ES-I3 (cell line): ENCODE results near the gene EMB.
"Not testable (repeated sequence)": the region's sequence is repeated elsewhere in the genome, so short reads cannot be mapped to it uniquely, and the experiment has no call there.

Experiments used
- H3K36me3 ChIP-seq: 2 replicates; pipeline ENCODE4 v1.6.1; 2013; ENCODE audit warnings: mild to moderate bottlenecking, low read length, control low read depth, moderate library complexity; ENCODE audit not compliant: insufficient read depth
- H3K4me1 ChIP-seq: 2 replicates; pipeline ENCODE4 v1.6.1; 2013; ENCODE audit warnings: mild to moderate bottlenecking, control low read depth, low read length; ENCODE audit not compliant: insufficient read depth
- H3K9ac ChIP-seq: 2 replicates; pipeline ENCODE4 v1.6.1; 2013; ENCODE audit warnings: low read depth, mild to moderate bottlenecking, low read length, moderate library complexity
- H3K9me3 ChIP-seq: 2 replicates; pipeline ENCODE4 v1.6.1; 2013; ENCODE audit warnings: mild to moderate bottlenecking, low read length, moderate library complexity; ENCODE audit not compliant: control insufficient read depth, insufficient read depth

Gene EMB

DNA sequence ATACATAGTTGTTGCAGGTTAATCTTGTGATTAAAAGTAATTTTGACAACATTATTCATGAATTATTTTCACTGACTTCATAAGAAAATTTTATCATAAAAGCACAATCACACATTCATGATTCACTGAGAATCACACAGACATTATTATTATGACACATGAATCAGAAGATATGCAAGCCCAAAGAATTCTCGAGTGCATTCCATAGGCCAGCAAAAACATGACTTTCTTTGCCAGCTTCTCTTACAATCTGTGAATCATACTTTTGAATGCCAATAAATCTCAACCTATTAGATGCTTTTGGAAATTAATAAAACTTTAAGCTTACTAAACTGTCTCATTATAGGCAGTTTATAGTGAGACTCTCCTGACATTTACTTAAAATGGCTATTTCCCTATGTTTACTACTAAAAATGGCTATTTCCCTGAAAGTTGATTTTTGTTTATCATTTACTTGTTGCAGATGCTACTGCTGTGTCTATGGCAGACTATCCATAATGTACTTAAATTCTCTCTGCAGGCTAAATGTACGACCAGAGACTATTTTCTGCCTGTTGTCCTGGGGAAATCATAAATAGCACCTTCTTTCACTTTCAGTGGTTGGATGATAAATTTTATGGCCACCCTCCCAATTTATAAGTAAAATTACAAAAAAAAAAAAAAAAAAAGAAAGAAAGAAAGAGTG is 47.0 kb downstream of the EMB start:
- not testable (repeated sequence) for H3K9ac ChIP-seq, H3K4me1 ChIP-seq, H3K9me3 ChIP-seq, H3K36me3 ChIP-seq

- not testable (repeated sequence) for H3K4me1 ChIP-seq, H3K36me3 ChIP-seq, H3K9me3 ChIP-seq, H3K9ac ChIP-seq
Measured at GRCh38 chr5:50392289-50392688, 48.8 kb downstream of the EMB start.

DNA sequence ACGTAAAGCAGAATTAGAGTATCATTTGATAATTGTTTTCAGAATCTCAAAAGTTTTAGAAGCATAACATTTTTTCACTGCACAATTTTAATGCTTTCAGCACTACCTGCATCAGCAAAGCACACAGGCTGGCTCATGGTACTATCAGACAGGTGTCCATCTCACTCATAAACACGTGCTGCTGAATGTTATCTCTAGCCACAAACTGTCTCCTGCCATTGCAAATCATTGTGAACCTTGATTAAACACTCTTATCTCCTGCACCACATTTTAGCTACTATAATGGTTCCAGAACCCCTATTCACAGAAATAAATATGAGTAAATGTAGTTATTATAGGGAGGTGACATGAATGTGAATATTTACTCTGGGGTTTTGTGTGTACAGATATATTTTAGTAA is 56.7 kb downstream of the EMB start:
- H3K4me1 ChIP-seq, H3K36me3 ChIP-seq, H3K9me3 ChIP-seq, H3K9ac ChIP-seq: not testable (repeated sequence)

DNA sequence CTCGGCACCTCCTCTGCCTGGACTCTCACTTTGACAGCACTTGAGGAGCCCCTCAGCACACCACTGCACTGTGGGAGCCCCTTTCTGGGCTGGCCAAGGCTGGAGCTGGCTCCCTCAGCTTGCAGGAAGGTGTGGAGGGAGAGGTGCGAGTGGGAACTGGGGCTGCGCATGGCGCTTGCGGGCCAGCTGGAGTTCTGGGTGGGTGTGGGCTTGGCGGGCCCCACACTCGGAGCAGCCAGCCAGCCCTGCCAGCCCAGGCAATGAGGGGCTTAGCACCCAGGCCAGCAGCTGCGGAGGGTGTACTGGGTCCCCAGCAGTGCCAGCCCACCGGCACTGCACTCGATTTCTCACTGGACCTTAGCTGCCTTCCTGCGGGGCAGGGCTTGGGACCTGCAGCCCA is 64.4 kb downstream of the EMB start:
- not testable (repeated sequence) for H3K9me3 ChIP-seq, H3K4me1 ChIP-seq, H3K36me3 ChIP-seq, H3K9ac ChIP-seq

- not testable (repeated sequence) for H3K36me3 ChIP-seq, H3K9ac ChIP-seq, H3K9me3 ChIP-seq, H3K4me1 ChIP-seq
Measured at GRCh38 chr5:50369287-50370033, 71.6 kb downstream of the EMB start.

DNA sequence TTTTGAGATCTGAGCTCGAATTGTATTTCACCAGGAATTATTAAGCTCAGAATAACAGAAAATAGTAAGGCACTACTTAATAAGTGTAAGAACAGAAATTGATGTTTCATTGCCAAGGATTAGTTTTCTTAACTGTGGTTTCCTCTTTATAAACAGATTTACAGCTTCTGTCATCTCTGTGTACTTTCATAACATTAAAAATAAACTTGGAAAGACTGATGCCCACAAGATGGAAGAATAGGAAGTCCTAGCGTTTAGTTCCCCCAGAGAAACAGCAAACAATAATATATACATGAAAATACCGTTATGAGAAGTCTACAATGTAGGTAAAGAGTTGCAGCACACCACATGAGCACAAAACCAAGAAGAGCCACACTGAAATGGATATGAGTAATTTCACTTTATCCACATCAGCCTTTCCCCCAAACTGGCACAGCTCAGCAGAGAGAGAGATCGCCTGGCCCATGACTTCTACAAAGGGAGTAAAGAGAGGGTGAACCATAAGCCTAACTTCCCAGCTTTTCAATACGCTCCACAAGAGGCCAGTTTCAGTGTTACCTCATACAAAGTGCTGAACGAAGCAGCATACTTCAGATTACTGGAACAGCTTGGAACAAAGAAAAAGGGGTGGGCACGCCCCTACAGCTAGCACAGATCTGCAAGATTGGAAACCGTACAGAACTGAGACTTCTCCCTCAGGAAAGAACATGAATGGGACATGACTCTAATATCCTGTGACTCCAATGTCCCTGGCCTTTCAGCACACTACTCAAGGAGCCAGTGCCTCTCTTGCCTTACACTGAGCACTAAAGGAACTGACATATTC is 75.4 kb downstream of the EMB start:
- H3K9me3 ChIP-seq = 0 out of 2 replicates have a peak, but pooled peaks cover 4% of the 10 kb centered on the region
- H3K36me3 ChIP-seq = no peaks in the 10 kb centered on the region
- no peak overlapping the region for H3K9ac ChIP-seq
- no peaks in the 10 kb centered on the region for H3K4me1 ChIP-seq

- H3K4me1 ChIP-seq = not testable (repeated sequence)
Measured at GRCh38 chr5:50364535-50365309, 76.4 kb downstream of the EMB start.

GRCh38 chr5:50359187-50359586 is 81.9 kb downstream of the EMB start:
- Histone ChIP-seq H3K4me1 (no peaks in the 10 kb centered on the region), H3K9me3 (no peaks in the 10 kb centered on the region), H3K9ac (no peak overlapping the region), H3K36me3 (no peaks in the 10 kb centered on the region)

More at GRCh38 chr5:50364535-50365309, 76.4 kb downstream of the EMB start:
- not testable (repeated sequence) for H3K9me3 ChIP-seq, H3K36me3 ChIP-seq, H3K9ac ChIP-seq

DNA sequence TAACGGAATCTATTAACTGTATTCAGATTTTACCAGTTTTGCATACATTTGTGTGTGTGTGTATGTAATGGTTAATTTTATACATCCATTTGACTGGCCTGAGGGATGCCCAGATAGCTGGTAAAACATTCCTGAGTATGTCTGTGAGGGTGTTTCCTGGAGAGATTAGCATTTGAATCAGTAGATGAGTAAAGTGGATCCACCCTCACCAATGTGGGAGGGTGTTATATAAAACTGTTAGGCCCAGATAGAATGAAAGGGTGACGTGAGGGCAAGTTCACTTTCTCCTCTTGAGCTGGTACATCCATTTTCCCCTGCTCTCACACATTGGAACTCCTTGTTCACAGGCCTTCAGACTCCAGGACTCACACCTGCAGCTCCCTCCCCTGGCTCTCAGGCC is 88.7 kb downstream of the EMB start:
- no peaks in the 10 kb centered on the region for H3K9me3 ChIP-seq
- peaks cover 6% of the 10 kb centered on the region for H3K4me1 ChIP-seq
- no peaks in the 10 kb centered on the region for H3K36me3 ChIP-seq
- 0 out of 2 replicates have a peak overlapping the region, but pooled peaks have one; percentile 18 for H3K9ac ChIP-seq
